ENCODE measurements around the gene AKAP1. TPM values are rescaled to one million over a fixed set of nuclear protein-coding genes. Genes with fewer than 3 reads are reported as not detected.

Gene AKAP1
- total RNA-seq, 1 experiment from 2014 or later, result 54.5 TPM

DNA sequence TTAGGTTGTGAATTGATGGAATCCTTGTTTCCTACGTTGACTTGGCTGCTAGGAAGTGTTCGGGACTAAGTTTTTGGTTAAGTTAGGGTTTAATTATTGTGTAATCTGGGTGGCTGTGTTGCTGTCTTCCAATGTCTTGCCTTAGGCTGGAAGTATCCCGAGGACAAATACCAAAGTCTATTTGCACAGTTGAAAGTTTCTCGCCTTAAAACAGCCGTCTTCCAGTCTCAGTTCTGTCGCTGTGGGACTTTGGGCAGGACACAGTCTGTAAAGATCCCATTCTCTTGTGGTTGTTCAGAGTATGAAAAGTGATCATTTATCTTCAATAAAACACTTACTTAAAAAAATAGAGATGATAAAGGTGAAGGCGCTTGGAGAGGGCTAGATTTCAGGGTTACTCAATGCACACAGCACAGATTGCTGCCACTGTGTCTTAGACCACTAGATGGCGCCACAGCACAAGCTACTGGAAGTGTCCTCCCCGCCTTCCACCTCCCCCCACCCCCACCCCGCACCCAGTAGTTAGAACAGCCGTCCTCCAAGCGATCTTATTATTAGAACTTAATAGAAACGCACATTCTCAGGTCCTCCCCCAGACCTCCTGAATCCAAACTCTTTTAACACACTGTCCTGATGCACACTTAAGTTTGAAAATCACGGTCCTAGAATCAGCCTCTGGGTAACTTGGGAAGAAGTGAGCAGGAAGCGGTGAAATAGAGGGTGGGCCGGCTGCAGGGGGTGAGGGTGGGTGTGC is 45.8 kb downstream of the AKAP1 start:
- peak; percentile 56 for DNase-seq (ENCODE audit: low read depth)

DNA sequence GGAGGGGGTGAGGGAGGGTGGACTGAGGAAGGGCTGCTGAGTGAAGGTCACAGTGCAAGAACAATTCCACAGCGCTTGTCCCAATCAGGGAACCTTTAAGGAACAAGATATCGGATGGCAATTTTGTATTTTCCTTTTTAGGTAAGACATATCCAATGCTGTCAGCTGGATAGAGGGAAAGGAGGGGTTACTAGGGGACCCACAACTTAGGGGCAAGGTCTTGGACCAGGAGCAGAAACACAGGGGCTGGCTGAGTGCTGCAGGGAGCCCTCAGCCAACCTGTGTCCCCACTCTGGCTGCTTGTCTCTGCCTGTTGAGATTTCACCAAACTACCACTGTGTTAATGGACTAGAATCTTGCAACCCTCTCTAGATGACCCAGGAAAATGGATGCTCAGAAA is 47.6 kb downstream of the AKAP1 start:
- DNase-seq (ENCODE audit: low read depth), result no peak

DNA sequence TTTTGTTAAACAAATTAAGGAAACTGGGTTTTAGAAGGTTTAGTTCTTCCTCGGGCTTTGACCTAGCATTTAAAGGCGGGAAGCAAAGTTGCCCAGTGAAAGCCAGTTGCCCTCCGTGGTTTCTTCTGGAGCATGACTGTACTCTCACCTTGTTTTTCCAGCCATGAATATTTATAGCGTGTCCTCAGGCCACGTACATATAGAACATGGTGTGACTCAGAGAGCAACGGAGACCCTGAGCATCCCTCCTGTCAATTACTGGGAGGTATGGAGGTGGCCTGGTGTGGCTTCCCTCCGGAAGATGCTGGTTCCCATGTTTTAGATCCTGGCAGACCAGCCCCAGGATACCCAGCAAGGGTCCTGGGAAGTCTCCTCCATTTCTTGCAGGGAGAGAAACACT is 48.4 kb downstream of the AKAP1 start:
- DNase-seq (ENCODE audit: low read depth), result peak; percentile 23

DNA sequence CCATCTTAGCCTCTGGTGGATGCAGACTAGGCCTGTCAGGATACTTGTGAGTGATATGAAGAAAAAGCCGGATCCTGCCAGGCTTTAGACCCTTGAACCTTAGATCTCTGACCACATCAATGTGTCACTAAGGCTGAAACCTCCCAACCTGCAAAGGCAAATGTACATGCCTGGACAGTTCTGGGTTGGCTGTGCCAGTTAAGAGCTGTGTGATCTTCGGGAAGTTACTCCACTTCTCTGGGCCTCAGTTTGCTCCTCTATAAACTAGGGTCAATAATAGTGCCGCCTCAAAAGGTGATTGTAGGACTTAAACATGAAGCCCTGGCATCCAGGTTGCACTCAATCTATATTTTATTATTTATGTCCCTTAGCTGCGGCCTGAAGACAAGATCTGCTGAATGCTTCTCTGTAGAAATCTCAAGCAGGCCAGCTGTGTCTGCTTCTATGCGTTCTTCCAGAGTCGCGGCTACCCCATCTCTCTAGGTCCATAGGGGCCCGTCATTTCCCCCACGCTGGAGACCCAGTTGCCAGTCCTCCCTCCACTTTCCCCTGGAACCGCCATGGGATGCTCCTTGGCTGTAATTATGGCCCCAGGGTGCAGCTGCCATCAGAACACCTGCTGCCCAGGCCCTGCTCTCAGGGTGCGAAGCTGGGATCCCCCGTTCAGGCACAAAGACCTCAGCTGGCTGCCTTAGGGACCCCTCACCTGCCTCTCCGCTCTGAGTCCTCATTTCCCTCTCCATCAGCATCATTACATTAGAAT is 50.2 kb downstream of the AKAP1 start:
- DNase-seq (ENCODE audit: low read depth), result no peak

DNA sequence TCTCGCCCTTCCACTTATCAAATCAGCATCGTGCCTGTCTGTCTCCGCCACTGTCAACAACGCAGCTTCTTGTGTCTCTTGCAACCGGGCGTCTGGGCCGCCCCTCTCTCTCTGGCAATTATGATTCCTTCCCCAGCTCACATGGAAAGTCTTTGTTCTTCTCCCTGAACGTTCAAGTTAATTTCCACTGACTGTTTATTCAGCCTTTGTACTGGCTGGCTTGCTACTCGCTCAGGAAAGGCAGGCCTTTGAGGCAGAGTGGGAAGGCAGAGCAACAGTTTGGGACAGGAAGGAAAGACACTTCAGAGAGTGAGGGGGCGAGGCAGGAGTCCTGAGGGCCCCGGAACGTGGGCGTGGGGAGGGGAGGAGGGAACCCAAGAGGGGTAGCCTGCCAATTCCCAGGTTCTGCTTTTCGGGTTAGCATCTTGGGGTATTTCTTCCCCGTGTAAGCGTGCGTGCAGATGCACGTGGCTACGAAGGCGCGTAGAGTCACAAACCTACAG is 50.8 kb downstream of the AKAP1 start:
- DNase-seq (ENCODE audit: low read depth), result no peak

DNA sequence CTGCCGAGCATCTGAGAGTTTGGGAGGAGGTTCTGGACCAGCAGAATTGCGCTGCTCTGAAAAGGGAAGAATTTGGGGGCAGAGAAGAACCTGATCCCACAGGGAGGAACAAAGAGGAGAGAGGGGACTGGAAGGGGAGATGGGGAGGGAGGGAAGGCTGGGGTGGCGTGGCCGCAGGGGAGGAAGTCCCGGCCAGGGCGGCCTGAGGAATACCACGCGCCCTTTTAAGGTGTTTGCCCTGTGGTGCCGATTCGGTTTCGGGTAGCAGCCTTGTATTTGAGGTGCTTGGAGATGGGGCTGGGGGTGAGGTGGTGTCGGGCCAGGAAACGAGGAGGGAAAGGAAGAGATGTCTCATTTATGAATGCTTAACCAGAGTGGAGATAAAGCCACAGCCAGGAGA is 51.3 kb downstream of the AKAP1 start:
- DNase-seq (ENCODE audit: low read depth), result no peak

DNA sequence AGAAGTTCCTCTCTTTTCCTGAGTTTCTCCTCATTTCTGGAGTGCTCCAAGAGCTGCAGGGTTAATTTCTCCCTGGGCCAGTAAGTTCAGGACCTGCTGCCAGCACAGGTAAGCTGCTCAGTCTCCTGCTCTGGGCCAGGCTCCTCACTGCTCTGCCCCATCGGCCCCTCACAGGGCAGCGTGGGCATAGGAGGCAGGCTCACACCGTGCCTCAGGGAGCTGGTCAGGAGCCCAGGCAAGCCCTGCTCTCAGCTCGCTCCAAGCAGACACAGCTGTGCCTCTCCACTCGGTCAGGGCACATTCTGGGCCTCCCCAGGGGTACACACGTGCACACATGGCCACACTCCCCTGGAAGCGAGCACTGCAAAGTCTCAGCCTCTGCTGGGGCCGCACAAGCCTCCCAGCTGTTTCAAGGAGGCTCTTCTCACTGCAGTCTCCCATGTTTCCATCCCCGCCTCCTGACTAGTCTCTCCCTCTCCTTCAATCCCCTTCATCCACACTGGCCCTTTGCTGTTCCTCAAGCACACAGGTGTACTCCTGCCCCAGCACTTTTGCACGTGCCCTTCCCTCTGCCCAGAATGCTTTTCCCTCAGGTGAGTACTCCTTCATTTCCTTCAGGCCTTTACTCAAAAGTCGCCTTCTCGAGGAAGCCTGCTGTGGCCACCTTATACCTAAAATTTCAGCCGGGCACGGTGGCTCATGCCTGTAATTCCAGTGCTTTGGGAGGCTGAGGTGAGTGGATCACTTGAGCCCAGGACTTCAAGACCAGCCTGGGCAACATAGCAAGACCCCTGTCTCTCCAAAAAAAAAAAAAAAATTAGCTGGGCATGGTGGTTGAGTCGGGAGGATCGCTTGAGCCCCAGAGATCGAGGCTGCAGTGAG is 53.2 kb downstream of the AKAP1 start:
- no peak for DNase-seq (ENCODE audit: low read depth)

DNA sequence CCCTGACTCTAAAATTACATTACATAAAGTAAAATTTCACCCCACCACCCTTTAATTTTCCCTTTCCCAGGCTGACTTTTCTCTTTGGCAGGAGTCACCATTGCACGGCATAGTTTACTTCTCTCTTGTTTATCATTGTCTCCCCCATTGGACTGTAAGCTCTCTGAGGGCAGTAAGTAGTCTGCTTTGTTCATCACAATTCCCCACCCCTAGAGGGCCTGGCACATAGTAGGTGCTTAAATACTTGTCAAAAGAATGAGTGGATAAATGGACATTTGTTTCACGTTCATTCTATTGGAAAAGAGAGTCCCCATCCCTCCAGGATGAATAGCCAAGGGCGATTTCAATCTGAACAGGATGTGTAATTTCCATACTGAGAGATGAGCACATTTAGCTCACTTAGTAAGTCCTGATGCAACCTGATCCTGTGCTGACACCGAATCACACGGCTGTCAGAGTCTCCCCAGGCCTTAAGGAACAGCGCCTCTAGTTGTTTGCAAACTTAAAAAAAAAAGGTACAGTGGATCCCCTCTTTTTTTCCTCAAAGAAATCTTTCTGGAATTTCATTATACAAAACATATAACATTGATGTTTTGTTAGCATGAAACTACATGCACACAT is 54.0 kb downstream of the AKAP1 start:
- peak; percentile 47 for DNase-seq (ENCODE audit: low read depth)

DNA sequence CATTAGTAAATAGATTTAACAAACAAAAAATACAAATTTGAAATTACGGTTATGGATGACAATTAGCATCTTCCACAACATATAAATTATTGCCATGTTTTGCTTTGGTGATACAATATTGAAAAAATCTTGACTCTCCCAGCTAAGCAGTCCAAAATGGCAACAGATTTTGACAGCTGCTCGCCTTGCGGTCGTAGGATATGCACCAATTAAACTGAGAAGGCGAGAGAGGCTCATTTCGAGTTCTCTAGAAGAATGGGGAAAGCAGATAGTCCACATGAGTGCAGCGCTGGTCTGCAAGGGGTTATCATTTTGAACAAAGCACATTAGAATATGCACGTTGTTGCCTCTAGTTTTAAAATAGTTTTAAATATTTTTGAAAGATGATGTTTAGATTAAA is 55.3 kb downstream of the AKAP1 start:
- no peak for DNase-seq (ENCODE audit: low read depth)

DNA sequence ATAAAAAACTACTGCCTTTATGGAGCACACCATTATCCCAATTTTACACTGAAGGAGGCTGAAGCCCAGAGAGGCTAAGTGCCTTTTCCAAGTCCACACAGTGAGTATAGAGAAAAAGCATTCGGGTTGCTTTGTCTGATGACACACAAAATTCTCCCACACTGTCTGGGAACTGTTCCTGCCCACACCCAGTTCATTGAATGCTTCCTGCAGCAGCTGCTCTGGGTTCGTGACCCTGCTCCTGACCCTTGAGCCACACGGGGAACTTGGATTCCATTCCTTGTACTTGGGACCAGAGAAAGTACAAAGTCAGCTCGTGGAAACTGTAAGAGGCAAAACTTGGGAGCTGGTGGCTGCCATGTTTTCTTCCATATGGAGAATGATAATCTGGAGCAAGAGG is 57.9 kb downstream of the AKAP1 start:
- DNase-seq (ENCODE audit: low read depth), result no peak

DNA sequence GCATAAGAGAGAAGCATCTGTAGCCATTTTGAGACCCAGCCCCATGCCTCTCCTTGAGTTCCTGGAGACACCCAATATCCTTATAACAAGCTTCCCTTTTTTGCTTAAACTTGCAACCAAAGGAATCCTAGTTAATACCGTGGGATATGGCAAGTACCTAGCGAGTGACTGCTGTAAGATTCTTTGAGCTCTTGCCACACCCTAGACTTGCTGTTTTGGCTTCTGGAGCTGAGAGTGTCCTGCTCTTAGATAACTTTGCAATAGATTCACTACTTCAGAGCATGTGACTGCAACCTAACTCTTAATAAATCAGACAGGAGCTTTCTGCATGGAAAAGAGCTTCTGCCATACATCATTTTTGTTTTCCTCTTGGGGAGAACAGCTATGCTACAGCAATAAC is 58.3 kb downstream of the AKAP1 start:
- no peak for DNase-seq (ENCODE audit: low read depth)

DNA sequence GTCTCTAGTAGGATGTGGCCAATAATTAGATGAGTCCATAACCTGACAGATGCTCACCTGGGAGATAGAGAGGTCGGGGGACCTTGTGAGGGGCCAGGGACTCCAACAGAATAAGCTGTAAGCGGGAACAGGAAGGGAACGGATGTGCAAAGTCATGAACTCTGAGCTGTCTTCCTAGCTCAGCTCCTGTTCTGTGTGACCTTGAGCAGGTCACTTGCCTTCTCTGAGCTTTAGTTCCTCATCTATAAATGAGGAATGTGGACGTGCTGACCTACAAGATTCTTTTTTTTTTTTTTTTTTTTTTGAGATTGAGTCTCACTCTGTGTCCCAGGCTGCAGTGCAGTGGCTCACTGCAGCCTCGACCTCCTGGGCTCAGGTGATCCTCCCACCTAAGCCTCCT is 58.9 kb downstream of the AKAP1 start:
- DNase-seq (ENCODE audit: low read depth), result no peak

DNA sequence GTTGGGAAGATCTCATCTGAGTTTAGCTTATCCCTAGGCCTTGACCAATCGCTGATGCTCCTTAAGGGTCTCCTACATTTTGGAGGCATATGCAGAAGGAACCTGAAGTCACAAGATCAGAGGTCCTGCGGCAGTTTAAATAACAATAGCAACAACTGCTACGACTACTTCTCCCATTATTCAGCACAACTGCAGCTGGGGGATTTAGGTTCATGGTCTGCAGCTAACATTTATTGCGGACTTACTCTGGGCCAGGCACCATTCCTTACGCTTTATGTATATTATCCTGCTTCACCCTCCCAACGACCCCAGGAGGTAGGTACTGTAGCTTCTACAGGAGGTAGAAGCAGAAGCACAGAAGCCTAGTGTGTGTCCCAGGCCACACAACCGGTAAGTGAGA is 59.5 kb downstream of the AKAP1 start:
- DNase-seq (ENCODE audit: low read depth), result no peak

DNA sequence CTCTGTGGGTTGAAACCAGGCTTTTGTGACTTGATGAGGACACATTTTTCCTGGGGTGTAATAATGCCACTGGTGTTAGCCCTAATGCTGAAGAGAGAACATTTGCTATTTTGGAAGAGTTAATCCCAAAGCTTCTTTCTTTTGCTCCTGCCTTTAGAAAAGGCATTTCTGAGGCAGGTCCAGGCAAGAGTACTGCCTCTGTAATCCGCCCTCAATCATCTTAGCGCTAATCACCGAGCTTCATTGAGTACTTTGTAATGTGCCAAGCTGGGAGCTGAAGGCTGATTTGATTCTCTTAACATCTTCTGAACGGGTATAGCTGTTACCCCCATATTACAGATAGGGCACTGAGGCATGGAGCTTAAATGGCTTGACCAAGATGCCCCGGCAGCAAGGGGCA is 60.3 kb downstream of the AKAP1 start:
- no peak for DNase-seq (ENCODE audit: low read depth)

DNA sequence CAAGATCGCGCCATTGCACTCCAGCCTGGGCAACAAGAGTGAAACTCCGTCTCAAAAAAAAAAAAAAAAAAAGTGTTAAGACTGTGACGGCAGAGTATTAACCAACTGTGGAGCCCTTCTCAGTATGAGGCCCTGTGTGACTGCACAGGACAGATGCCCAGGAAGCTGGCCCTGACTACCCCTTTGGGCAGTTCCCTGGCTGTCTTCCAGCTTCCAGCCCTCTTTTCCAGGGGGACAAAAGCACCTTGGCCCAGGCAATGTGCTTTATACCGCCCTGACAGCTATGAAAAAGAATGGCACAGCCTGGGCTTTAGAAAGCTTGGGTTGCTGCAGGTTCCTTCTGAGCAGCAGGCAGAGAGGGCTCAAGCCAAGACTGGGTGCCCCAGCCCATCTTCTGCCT is 61.2 kb downstream of the AKAP1 start:
- DNase-seq (ENCODE audit: low read depth), result no peak

DNA sequence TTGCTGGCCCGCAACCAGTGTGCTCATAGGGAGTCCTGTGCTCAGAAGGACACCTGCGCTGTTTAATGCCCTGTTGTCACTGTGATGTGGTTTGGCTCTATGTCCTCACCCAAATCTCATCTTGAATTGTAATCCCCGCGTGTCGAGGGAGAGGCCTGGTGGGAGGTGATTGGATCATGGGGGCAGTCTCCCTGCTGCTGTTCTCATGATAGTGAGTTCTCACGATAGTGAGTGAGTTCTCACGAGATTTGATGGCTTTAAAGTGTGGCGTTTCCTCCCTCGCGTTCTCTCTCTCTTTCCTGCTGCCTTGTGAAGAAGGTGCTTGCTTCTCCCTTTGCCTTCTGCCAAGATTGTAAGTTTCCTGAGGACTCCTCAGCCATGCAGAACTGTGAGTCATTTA is 66.8 kb downstream of the AKAP1 start:
- DNase-seq (ENCODE audit: low read depth), result no peak

DNA sequence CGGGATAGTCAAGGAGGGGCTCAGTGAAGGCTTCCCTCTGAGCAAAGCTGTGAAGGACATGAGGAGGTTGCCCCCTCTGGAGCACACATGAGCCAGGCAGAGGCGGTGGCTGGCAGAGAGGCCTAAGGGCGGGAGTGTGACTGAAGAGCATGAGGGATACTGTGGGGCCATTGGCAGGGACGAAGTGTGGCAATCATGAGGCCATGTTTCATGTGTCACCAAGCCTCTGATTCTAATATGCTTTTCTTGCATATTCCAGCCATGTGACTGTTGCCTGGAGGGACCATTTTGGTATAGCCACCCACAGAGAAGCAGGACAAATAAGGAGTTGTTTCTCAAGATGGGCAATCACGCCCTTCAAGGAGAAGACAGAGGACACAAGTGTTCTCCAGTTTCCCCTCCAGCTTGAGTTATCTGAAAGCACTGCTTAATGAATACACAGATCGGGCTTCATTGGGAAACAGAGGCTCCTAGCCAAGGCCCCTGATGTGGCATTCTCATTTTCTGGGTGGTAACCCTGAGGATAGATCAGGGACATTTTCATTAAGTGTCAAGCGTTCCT is 68.0 kb downstream of the AKAP1 start:
- DNase-seq (ENCODE audit: low read depth), result no peak

DNA sequence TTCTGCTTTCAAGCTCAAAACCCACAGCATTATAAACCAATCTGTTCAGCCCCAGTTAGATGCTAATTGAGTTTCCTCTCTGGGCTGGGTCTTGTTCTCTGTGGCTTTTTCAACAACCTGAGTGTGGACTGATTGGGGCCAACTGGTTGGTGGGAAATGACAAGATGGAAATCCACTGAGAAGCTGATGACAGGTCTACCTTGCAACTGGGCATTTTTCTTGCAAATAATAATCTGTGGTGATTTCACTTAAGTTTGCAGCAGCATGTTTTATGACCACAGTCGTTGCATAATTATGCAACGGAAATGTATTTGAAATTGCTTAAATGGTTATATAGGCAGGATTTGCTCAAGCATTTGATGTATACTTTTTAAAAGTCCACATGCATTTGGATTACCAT is 69.9 kb downstream of the AKAP1 start:
- DNase-seq (ENCODE audit: low read depth), result no peak

DNA sequence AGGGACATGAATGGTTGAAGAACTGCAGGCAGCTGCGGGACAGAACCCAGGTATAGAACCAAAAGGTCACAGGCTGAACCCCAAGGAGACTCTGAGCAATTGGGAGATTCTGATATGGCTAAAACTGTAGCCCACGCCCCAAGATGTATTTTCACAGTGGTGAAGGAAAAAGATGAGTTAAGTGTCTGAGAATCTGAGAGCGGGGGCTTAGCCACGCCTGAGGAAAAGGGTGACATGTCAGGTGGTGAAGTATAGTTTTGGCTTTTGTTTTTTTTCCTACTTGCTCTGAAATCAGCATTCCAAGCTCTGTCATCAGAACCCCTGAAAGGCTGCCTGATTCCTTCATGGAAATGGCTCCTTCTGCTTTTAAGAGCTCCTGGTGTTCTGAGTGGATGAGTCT is 73.3 kb downstream of the AKAP1 start:
- no peak for DNase-seq (ENCODE audit: low read depth)

DNA sequence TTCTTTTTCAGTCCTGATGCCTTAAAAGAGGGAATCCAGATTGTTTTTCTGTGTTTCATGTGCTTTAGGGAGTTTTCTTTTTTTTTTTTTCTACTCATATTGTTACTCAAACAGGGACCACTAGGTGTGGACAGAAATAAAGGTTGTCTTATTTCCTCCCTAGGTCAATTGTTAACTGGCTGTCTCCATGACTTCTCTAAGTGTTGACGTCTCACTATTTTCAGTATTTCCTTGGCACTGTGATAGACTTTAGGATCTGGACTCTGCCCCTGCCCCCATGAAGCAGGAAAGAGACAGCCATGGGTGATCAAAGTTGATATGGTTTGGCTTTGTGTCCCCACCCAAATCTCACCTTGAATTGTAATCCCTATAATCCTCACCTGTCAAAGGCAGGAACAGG is 73.7 kb downstream of the AKAP1 start:
- no peak for DNase-seq (ENCODE audit: low read depth)

DNA sequence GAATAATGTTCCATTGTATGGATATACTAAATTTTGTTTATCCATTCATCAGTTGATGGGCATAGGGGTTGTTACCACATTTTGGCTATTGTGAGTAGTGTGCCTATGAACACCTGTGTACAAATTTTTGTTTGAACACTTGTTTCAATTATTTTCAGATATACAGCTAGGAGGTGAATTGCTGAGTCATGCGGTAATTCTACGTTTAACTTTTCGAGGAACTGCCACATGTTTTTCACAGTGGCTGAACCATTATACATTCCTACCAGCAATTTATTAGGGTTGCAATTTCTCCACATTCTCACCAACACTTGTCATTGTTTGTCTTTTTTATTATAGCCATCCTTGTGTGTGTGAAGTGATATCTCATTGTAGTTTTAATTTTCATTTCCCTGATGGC is 75.6 kb downstream of the AKAP1 start:
- DNase-seq (ENCODE audit: low read depth), result no peak

Measured in HT1080 (cell line).